ENCODE results near the gene ANTKMT.

ANTKMT gene

GRCh38 chr16:761625-762513 lies 40.9 kb downstream of the ANTKMT start:
- no peak overlapping the region for H3K9ac ChIP-seq (ENCODE audit: low read depth, low read length, poor library complexity, severe bottlenecking)
- H3K79me2 ChIP-seq (ENCODE audit: insufficient read depth, low read length): no peaks in the 10 kb centered on the region
- no peaks in the 10 kb centered on the region for H3K27me3 ChIP-seq (ENCODE audit: insufficient read depth, low read length, poor library complexity, severe bottlenecking)
- H3K4me1 ChIP-seq (ENCODE audit: insufficient read depth, low read length, poor library complexity, severe bottlenecking): no peaks in the 10 kb centered on the region
- no peak overlapping the region for H3K4me3 ChIP-seq (ENCODE audit: low read length, poor library complexity, severe bottlenecking)
- H3K36me3 ChIP-seq (ENCODE audit: insufficient read depth, low read length): no peaks in the 10 kb centered on the region
- H3F3A ChIP-seq (ENCODE audit: low read depth): no peaks in the 10 kb centered on the region
- H3K9me3 ChIP-seq (ENCODE audit: insufficient read depth, low read depth, low read length): no peaks in the 10 kb centered on the region
- no peak overlapping the region for H2AFZ ChIP-seq (ENCODE audit: low read length)
- TF ChIP-seq CTCF (conservative IDR thresholded peaks at IDR 0.05; ENCODE audit: low read length) (no peak), EZH2phosphoT487 (IDR thresholded peaks at IDR 0.05; ENCODE audit: borderline replicate concordance) (no peak)
- H3K4me2 ChIP-seq (ENCODE audit: low read depth, low read length, poor library complexity, severe bottlenecking): no peak overlapping the region
- H4K20me1 ChIP-seq (ENCODE audit: insufficient read depth, low read length, poor library complexity, severe bottlenecking): no peaks in the 10 kb centered on the region
- no peaks in the 10 kb centered on the region for H3K9me2 ChIP-seq (replicated peaks; ENCODE audit: low read depth, low read length)

- H3K9me3 ChIP-seq (ENCODE audit: insufficient read depth, low read depth, low read length): no peaks in the 10 kb centered on the region
- no peaks in the 10 kb centered on the region for H3K9me2 ChIP-seq (replicated peaks; ENCODE audit: low read depth, low read length)
- H3K27me3 ChIP-seq (ENCODE audit: insufficient read depth, low read length, poor library complexity, severe bottlenecking): no peaks in the 10 kb centered on the region
- H3K4me2 ChIP-seq (ENCODE audit: low read depth, low read length, poor library complexity, severe bottlenecking): no peak overlapping the region
- H3K4me3 ChIP-seq (ENCODE audit: low read length, poor library complexity, severe bottlenecking): no peak overlapping the region
- no peak for TF ChIP-seq EZH2phosphoT487 (IDR thresholded peaks at IDR 0.05; ENCODE audit: borderline replicate concordance)
- H3K4me1 ChIP-seq (ENCODE audit: insufficient read depth, low read length, poor library complexity, severe bottlenecking): no peaks in the 10 kb centered on the region
- no peaks in the 10 kb centered on the region for H4K20me1 ChIP-seq (ENCODE audit: insufficient read depth, low read length, poor library complexity, severe bottlenecking)
- no peaks in the 10 kb centered on the region for H3K36me3 ChIP-seq (ENCODE audit: insufficient read depth, low read length)
- no peak overlapping the region for H2AFZ ChIP-seq (ENCODE audit: low read length)
- H3F3A ChIP-seq (ENCODE audit: low read depth): no peaks in the 10 kb centered on the region
- no peak overlapping the region for H3K9ac ChIP-seq (ENCODE audit: low read depth, low read length, poor library complexity, severe bottlenecking)
- H3K79me2 ChIP-seq (ENCODE audit: insufficient read depth, low read length): no peaks in the 10 kb centered on the region
Measured at GRCh38 chr16:762595-763268, 41.8 kb downstream of the ANTKMT start.

GRCh38 chr16:763369-764183 lies 42.6 kb downstream of the ANTKMT start:
- no peak overlapping the region for H3K9ac ChIP-seq (ENCODE audit: low read depth, low read length, poor library complexity, severe bottlenecking)
- H3F3A ChIP-seq (ENCODE audit: low read depth): no peaks in the 10 kb centered on the region
- H3K4me2 ChIP-seq (ENCODE audit: low read depth, low read length, poor library complexity, severe bottlenecking): no peak overlapping the region
- H3K79me2 ChIP-seq (ENCODE audit: insufficient read depth, low read length): no peaks in the 10 kb centered on the region
- no peaks in the 10 kb centered on the region for H4K20me1 ChIP-seq (ENCODE audit: insufficient read depth, low read length, poor library complexity, severe bottlenecking)
- no peaks in the 10 kb centered on the region for H3K36me3 ChIP-seq (ENCODE audit: insufficient read depth, low read length)
- TF ChIP-seq CTCF (conservative IDR thresholded peaks at IDR 0.05; ENCODE audit: low read length): no peak
- H3K4me1 ChIP-seq (ENCODE audit: insufficient read depth, low read length, poor library complexity, severe bottlenecking): no peaks in the 10 kb centered on the region
- no peaks in the 10 kb centered on the region for H3K9me3 ChIP-seq (ENCODE audit: insufficient read depth, low read depth, low read length)
- no peak overlapping the region for H3K4me3 ChIP-seq (ENCODE audit: low read length, poor library complexity, severe bottlenecking)
- no peaks in the 10 kb centered on the region for H3K27me3 ChIP-seq (ENCODE audit: insufficient read depth, low read length, poor library complexity, severe bottlenecking)
- H3K9me2 ChIP-seq (replicated peaks; ENCODE audit: low read depth, low read length): no peaks in the 10 kb centered on the region
- no peak overlapping the region for H2AFZ ChIP-seq (ENCODE audit: low read length)
